ENCODE results near the gene PPP1CA. TPM values are rescaled to one million over a fixed set of nuclear protein-coding genes. Genes with fewer than 3 reads are reported as not detected.
"Not testable (repeated sequence)": the region's sequence is repeated elsewhere in the genome, so short reads cannot be mapped to it uniquely, and the experiment has no call there.

The PPP1CA gene
- total RNA-seq, 1 experiment from 2014 or later: 668 TPM

DNA sequence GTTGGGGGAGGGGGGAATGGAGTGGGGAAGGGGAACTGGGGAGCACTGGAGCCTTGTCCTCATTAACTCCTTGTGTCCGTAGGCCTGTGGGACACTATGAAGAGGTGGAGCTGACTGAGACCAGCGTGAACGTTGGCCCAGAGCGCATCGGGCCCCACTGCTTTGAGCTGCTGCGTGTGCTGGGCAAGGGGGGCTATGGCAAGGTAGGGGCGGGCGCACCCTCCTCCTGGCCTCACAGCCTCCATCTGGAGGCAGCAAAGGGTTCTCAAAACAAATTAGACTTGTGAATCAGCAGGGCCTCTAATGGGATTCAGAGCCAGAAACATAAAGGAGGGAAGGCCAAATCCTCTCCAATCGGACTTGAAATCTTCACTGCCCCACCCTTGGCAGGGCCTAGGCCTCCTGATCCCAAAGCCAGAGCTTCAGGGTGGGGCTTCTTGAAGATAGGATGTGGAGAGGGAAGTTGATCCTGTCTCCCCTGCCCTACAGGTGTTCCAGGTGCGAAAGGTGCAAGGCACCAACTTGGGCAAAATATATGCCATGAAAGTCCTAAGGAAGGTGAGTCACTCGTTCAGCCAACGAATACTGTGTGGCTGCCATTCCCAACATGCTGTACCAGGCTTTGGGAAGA lies 27.5 kb upstream of the PPP1CA start:
- Histone ChIP-seq H3K4me3 (peak overlapping the region; percentile 81), H3K27ac (no peak overlapping the region; the same call in 1 of the 2 replicates)
- DNase-seq (ENCODE audit: low read depth in 1 of 2, low spot score in 2 of 2): no peak

DNA sequence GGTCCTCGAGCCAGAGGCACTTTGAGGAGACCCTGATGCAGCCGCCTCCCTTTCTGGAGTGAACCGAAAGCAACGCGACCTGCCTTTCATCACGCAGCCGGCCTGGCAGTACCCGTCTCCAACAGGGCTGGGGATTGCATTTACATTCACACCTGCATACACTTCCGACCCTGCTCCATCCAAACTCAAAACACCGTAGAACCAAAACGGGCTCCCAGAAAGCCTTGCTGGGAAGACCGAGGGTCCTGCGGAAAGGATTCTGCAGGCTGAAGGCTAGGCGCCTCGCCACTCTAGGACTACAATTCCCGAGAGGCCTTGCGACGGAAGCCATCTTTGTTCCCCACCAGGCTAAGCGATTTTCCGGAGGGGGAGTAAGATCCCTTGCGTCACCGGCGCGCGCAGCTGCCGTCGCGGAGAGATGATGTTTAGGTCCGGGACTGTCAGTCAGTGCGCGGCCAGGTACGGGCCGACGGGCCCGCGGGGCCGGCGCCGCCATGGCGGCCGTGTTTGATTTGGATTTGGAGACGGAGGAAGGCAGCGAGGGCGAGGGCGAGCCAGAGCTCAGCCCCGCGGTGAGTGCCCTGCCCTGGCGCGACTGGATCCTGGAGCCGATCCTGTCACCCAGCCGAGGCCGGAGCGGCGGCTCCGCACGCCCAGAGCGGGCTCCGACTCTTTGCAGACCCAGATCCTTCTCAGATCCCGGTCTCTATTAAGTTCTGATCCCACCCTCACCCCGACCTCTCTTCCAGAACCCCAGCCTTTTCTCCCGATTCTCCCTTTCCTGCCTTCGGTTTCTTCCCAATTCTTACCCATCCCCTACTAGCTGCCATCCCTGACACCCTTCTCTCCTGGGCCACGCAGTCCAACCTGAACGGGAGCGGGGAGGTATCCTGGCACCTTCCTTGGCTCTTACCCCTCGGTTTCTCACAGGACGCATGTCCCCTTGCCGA lies 26.7 kb upstream of the PPP1CA start, which contains the start of gene RPS6KB2:
TSS of gene RPS6KB2 (plus strand) at position 443 of the 950 bp plus-strand sequence. CDS start at position 495, 52 bp downstream.
- peak within 1 kb of the TSS; percentile 50 for H3K27ac ChIP-seq
- peaks cover 46% of the 10 kb centered on the region for H3K36me3 ChIP-seq
- peak; percentile 100 for DNase-seq (ENCODE audit: low read depth in 1 of 2, low spot score in 2 of 2)
- H3K4me3 ChIP-seq: peak within 1 kb of the TSS; percentile 81
- H3K9me3 ChIP-seq (replicated peaks): no peaks in the 10 kb centered on the region
- H3K27me3 ChIP-seq (replicated peaks): no peaks in the 10 kb centered on the region
- H3K4me1 ChIP-seq (replicated peaks): peaks cover 13% of the 10 kb centered on the region

More for the DNA sequence above, 27.5 kb upstream of the PPP1CA start:
- peaks cover 13% of the 10 kb centered on the region for H3K4me1 ChIP-seq (replicated peaks)
- H3K27me3 ChIP-seq (replicated peaks): no peaks in the 10 kb centered on the region
- H3K9me3 ChIP-seq (replicated peaks): no peaks in the 10 kb centered on the region
- H3K36me3 ChIP-seq: peaks cover 55% of the 10 kb centered on the region

- H3K27me3 ChIP-seq (replicated peaks); H3K27ac ChIP-seq; H3K9me3 ChIP-seq (replicated peaks); DNase-seq (ENCODE audit: low read depth in 1 of 2, low spot score in 2 of 2): not testable (repeated sequence)
- Histone ChIP-seq H3K4me1 (replicated peaks) (peaks cover 13% of the 10 kb centered on the region), H3K36me3 (peaks cover 37% of the 10 kb centered on the region), H3K4me3 (peak overlapping the region; percentile 81)
These were observed 25.8 kb upstream of the PPP1CA start for GRCh38 chr11:67427364-67427859.

GRCh38 chr11:67423891-67424613 lies 22.4 kb upstream of the PPP1CA start:
- Histone ChIP-seq H3K4me3 (no peak overlapping the region), H3K27me3 (replicated peaks) (no peaks in the 10 kb centered on the region), H3K9me3 (replicated peaks) (peaks cover 5% of the 10 kb centered on the region; the same call in 1 of the 2 replicates), H3K4me1 (replicated peaks) (peaks cover 27% of the 10 kb centered on the region), H3K27ac (no peak overlapping the region), H3K36me3 (peaks cover 8% of the 10 kb centered on the region)
- DNase-seq (ENCODE audit: low read depth in 1 of 2, low spot score in 2 of 2): no peak

GRCh38 chr11:67423466-67423865 lies 21.8 kb upstream of the PPP1CA start:
- DNase-seq (ENCODE audit: low read depth in 1 of 2, low spot score in 2 of 2): no peak
- H3K4me3 ChIP-seq: no peak overlapping the region
- no peak overlapping the region for H3K27ac ChIP-seq
- H3K27me3 ChIP-seq (replicated peaks): no peaks in the 10 kb centered on the region
- peaks cover 25% of the 10 kb centered on the region for H3K4me1 ChIP-seq (replicated peaks)
- H3K9me3 ChIP-seq (replicated peaks): peaks cover 5% of the 10 kb centered on the region; the same call in 1 of the 2 replicates
- H3K36me3 ChIP-seq: peaks cover 6% of the 10 kb centered on the region

DNA sequence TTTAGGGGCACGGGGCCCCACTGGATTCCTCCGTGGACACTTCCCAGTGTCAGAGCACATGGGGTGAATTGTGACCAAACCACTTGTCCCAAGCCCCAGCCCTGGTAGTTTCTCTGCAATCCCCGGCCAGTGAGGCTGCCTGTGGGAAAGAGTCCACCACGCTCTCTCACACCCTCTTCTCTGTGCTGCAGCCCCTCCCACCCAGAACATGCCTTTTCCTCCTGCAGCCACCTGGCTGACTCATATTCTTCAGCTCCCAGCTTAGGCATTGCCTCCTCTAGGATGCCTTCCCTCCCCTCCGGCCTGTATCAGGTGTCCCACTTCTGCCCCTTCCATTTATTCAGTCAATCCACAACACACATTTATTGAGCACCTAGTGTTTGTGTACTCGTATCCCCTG lies 21.2 kb upstream of the PPP1CA start:
- peaks cover 25% of the 10 kb centered on the region for H3K4me1 ChIP-seq (replicated peaks)
- no peak overlapping the region for H3K27ac ChIP-seq
- H3K4me3 ChIP-seq: no peak overlapping the region
- no peaks in the 10 kb centered on the region for H3K27me3 ChIP-seq (replicated peaks)
- peaks cover 5% of the 10 kb centered on the region; the same call in 1 of the 2 replicates for H3K9me3 ChIP-seq (replicated peaks)
- H3K36me3 ChIP-seq: 0 out of 2 replicates have a peak, but pooled peaks cover 4% of the 10 kb centered on the region
- DNase-seq (ENCODE audit: low read depth in 1 of 2, low spot score in 2 of 2): no peak

GRCh38 chr11:67421430-67422031 lies 19.9 kb upstream of the PPP1CA start:
- Histone ChIP-seq H3K27me3 (replicated peaks) (peaks cover under 1% of the 10 kb centered on the region; the same call in 1 of the 2 replicates), H3K27ac (no peak overlapping the region), H3K9me3 (replicated peaks) (peaks cover 5% of the 10 kb centered on the region; the same call in 1 of the 2 replicates), H3K4me3 (peak overlapping the region; percentile 60), H3K36me3 (0 out of 2 replicates have a peak, but pooled peaks cover 4% of the 10 kb centered on the region), H3K4me1 (replicated peaks) (peaks cover 25% of the 10 kb centered on the region)
- DNase-seq (ENCODE audit: low read depth in 1 of 2, low spot score in 2 of 2): no peak

GRCh38 chr11:67420646-67421429 lies 19.2 kb upstream of the PPP1CA start:
- peak overlapping the region; percentile 30 for H3K27ac ChIP-seq
- peak; percentile 83 to 99 for DNase-seq (ENCODE audit: low read depth in 1 of 2, low spot score in 2 of 2)
- H3K4me3 ChIP-seq: peak overlapping the region; percentile 60
- peaks cover 8% of the 10 kb centered on the region; the same call in 1 of the 2 replicates for H3K27me3 ChIP-seq (replicated peaks)
- H3K9me3 ChIP-seq (replicated peaks): peaks cover 5% of the 10 kb centered on the region; the same call in 1 of the 2 replicates
- H3K36me3 ChIP-seq: 0 out of 2 replicates have a peak, but pooled peaks cover 4% of the 10 kb centered on the region
- H3K4me1 ChIP-seq (replicated peaks): peaks cover 26% of the 10 kb centered on the region

DNA sequence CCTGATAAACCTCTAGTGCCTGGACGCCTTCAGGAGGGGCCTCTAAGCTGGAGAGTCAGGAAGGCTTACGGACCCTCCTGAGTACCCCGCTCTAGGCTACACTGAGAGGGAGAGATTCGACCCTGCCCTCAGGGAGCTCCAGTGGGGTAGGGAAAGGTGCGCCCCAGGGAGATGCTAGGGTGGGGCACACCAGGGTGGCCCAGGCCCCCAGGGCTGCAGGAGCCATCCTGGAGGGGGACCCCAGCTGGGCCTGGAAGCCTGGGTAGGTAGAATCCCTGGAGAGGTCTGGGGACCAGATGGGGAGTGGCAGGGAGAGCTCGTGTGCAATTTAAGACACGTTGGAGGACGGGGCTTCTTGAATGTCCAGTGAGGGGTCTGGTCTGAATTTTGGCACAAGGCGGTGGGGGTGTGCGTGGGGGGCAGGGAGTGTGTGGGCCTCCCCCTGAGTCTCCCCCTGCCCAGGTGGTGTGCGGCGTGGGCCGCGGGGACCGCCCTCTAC lies 18.5 kb upstream of the PPP1CA start:
- Histone ChIP-seq H3K4me1 (replicated peaks) (peaks cover 26% of the 10 kb centered on the region), H3K27ac (no peak overlapping the region), H3K36me3 (0 out of 2 replicates have a peak, but pooled peaks cover 4% of the 10 kb centered on the region), H3K9me3 (replicated peaks) (peaks cover 5% of the 10 kb centered on the region; the same call in 1 of the 2 replicates), H3K27me3 (replicated peaks) (peaks cover 11% of the 10 kb centered on the region), H3K4me3 (peak overlapping the region; percentile 60)
- no peak for DNase-seq (ENCODE audit: low read depth in 1 of 2, low spot score in 2 of 2)

DNA sequence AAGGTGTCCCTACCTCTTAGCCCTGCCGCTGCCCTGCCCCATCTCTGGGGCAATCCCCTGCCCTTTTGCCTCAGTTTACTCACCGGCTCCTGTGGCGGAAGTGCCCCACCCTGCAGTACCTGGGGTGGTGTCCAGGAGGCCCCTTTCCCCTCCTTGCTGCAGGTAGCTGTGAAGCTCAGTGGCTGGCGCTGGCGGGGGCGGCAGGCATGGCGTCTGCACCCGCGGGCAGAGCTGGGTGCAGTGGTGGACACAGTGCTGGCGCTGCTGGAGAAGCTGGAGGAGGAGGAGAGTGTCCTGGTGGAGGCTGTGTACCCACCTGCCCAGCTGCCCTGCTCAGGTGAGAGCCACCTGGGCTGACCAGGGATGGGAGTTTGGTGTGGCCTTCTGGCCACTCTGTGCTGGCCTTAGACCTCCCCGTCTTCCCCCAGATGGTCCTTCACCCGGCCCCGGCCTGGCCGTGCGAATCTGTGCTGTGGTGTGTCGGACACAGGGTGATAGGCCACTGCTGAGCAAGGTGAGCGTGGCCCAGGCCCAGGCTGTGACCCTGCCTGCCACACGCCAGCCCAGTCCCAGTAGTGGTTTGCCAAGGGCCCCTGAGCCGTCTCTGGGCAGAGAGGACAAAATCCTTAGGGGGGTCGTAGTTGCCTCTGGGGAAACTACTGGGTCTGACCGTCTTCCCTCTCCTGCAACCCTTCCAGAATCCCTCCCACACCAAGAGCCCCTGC lies 17.8 kb upstream of the PPP1CA start:
- Histone ChIP-seq H3K9me3 (replicated peaks) (peaks cover 5% of the 10 kb centered on the region; the same call in 1 of the 2 replicates), H3K27ac (no peak overlapping the region), H3K36me3 (0 out of 2 replicates have a peak, but pooled peaks cover 4% of the 10 kb centered on the region), H3K4me3 (no peak overlapping the region), H3K4me1 (replicated peaks) (peaks cover 26% of the 10 kb centered on the region), H3K27me3 (replicated peaks) (peaks cover 18% of the 10 kb centered on the region)
- DNase-seq (ENCODE audit: low read depth in 1 of 2, low spot score in 2 of 2): no peak

DNA sequence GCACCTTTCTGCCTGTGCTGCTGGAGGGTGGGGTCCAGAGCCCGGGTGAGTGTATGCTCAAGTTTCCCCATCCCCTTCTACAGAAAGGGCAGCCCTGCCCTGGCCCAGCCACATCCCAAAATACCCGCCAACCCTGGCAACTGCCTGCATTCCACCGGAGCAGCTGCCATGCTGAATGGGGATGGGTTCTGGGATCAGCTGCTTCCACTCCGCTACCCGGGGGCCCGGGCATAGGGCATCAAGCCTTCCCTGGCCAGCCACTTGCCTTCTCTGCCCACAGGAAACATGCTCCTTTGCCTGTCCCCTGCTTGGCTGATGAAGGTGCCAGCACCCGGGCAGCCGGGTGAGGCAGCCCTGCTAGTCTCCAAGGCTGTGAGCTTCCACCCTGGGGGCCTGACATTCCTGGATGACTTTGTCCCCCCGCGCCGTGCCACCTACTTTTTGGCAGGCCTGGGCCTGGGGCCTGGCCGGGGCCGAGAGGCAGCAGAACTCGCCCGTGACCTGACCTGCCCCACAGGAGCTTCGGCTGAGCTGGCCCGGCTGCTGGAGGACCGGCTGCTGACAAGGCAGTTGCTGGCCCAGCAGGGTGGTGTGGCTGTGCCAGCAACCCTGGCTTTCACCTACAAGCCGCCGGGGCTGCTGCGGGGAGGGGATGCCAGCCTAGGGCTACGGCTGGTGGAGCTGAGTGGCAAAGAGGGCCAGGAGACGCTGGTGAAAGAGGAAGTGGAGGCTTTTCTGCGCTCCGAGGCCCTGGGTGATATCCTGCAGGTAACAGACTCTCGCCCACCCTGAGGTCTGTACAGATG lies 17.0 kb upstream of the PPP1CA start:
- no peak for DNase-seq (ENCODE audit: low read depth in 1 of 2, low spot score in 2 of 2)
- Histone ChIP-seq H3K4me3 (no peak overlapping the region), H3K27me3 (replicated peaks) (peaks cover 25% of the 10 kb centered on the region), H3K27ac (no peak overlapping the region), H3K36me3 (0 out of 2 replicates have a peak, but pooled peaks cover 4% of the 10 kb centered on the region), H3K9me3 (replicated peaks) (peaks cover 5% of the 10 kb centered on the region; the same call in 1 of the 2 replicates), H3K4me1 (replicated peaks) (peaks cover 26% of the 10 kb centered on the region)

Measured in SJSA1 (cell line).